MM.1S (cell line): Measurements from ENCODE around the gene EHBP1.

Source experiments
- DNase-seq: peaks from one replicate; pipeline ENCODE4 v3.0.0-alpha.2; 2015
- H2AFZ ChIP-seq: fragments of 300-600 bp; sonication (generic); 2 replicates; pipeline ENCODE4 v1.6.0; 2016; ENCODE audit warnings: antibody characterized with exemption, low read length
- H3F3A ChIP-seq: fragments of 300-600 bp; sonication (generic); 2 replicates; pipeline ENCODE4 v1.6.1; 2016; ENCODE audit warnings: mild to moderate bottlenecking, antibody characterized with exemption, low read length, moderate library complexity, mixed read lengths; ENCODE audit not compliant: insufficient read depth
- H3K27ac ChIP-seq: fragments of 300-600 bp; sonication (generic); 2 replicates; pipeline ENCODE4 v1.5.1; 2016; ENCODE audit warnings: mild to moderate bottlenecking, low read length
- H3K27me3 ChIP-seq: fragments of 300-600 bp; sonication (generic); replicated peaks from 2 replicates; pipeline ENCODE4 v1.6.0; 2016; ENCODE audit warnings: low read length; ENCODE audit not compliant: insufficient read depth
- H3K36me3 ChIP-seq: fragments of 300-600 bp; sonication (generic); replicated peaks from 2 replicates; pipeline ENCODE4 v1.6.1; 2016; ENCODE audit warnings: mild to moderate bottlenecking, low read length, mixed read lengths; ENCODE audit not compliant: insufficient read depth
- H3K4me1 ChIP-seq: fragments of 300-600 bp; sonication (generic); 2 replicates; pipeline ENCODE4 v1.6.1; 2016; ENCODE audit warnings: low read length, mixed read lengths
- H3K4me2 ChIP-seq: fragments of 300-600 bp; sonication (generic); 2 replicates; pipeline ENCODE4 v1.6.0; 2016; ENCODE audit warnings: low read depth, low read length
- H3K4me3 ChIP-seq: fragments of 300-600 bp; sonication (generic); 2 replicates; pipeline ENCODE4 v1.5.1; 2016; ENCODE audit warnings: low read length, mixed read lengths
- H3K79me2 ChIP-seq: fragments of 300-600 bp; sonication (generic); 2 replicates; pipeline ENCODE4 v1.6.1; 2016; ENCODE audit warnings: mixed run types, low read length, mixed read lengths
- H3K9ac ChIP-seq: fragments of 300-600 bp; sonication (generic); 2 replicates; pipeline ENCODE4 v1.6.1; 2016; ENCODE audit warnings: low read length, mixed read lengths
- H3K9me2 ChIP-seq: fragments of 300-600 bp; sonication (generic); replicated peaks from 2 replicates; pipeline ENCODE4 v1.6.1; 2016; ENCODE audit warnings: mild to moderate bottlenecking, low read length, mixed read lengths; ENCODE audit not compliant: insufficient read depth
- H3K9me3 ChIP-seq: fragments of 300-600 bp; sonication (generic); replicated peaks from 2 replicates; pipeline ENCODE4 v1.6.1; 2016; ENCODE audit warnings: mild to moderate bottlenecking, low read length, mixed read lengths; ENCODE audit not compliant: insufficient read depth
- H4K20me1 ChIP-seq: fragments of 300-600 bp; sonication (generic); 2 replicates; pipeline ENCODE4 v1.6.1; 2016; ENCODE audit warnings: mild to moderate bottlenecking, low read length, moderate library complexity, mixed read lengths; ENCODE audit not compliant: insufficient read depth
- EZH2 ChIP-seq: fragments of 300-600 bp; sonication (generic); optimal IDR thresholded peaks from 2 replicates; pipeline ENCODE3; 2017; ENCODE audit warnings: low read depth, mild to moderate bottlenecking, antibody characterized with exemption, low read length, mixed read lengths
- EZH2phosphoT487 ChIP-seq: fragments of 300-600 bp; sonication (generic); IDR thresholded peaks from 2 replicates; pipeline ENCODE4 v1.6.1; 2018; ENCODE audit warnings: antibody characterized with exemption, low read length
- TF ChIP-seq, protein P1 (sequence below): fragments of 300-600 bp; sonication (generic); IDR thresholded peaks from 2 replicates; pipeline ENCODE4 v1.5.1; 2016; ENCODE audit warnings: antibody characterized with exemption, low read length, mixed read lengths

The EHBP1 gene

DNA sequence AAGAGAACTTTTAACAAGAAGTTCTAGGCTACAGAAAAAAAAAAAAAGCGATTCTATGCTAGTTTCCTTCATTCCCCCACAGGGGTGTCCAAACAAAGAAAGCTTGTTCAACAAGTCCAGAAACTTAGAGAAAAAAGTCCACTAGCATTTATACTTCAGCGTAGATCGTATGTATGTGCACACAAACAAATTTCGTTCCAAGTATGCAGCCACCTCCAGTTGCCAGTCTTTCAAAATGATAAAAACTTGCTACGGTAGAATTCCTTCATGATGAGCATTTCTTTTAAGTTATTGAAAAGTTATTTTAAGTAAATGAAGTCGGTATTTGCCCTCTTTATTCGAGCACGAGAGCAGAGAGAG lies 341.4 kb downstream of the EHBP1 start:
- Histone ChIP-seq H3K27me3 (no peaks in the 10 kb centered on the region), H4K20me1 (no peaks in the 10 kb centered on the region), H3K36me3 (no peaks in the 10 kb centered on the region), H3K79me2 (no peaks in the 10 kb centered on the region), H3K9ac (no peak overlapping the region), H3K4me3 (no peak overlapping the region), H3K9me3 (no peaks in the 10 kb centered on the region), H3K27ac (no peak overlapping the region), H3K9me2 (no peaks in the 10 kb centered on the region), H3K4me1 (no peaks in the 10 kb centered on the region), H3K4me2 (no peak overlapping the region), H3F3A (peaks cover 7% of the 10 kb centered on the region; the same call in 1 of the 2 replicates), H2AFZ (no peak overlapping the region)
- DNase-seq: no peak
- TF ChIP-seq EZH2phosphoT487 (no peak), EZH2 (no peak)
- TF ChIP-seq, protein P1, sequence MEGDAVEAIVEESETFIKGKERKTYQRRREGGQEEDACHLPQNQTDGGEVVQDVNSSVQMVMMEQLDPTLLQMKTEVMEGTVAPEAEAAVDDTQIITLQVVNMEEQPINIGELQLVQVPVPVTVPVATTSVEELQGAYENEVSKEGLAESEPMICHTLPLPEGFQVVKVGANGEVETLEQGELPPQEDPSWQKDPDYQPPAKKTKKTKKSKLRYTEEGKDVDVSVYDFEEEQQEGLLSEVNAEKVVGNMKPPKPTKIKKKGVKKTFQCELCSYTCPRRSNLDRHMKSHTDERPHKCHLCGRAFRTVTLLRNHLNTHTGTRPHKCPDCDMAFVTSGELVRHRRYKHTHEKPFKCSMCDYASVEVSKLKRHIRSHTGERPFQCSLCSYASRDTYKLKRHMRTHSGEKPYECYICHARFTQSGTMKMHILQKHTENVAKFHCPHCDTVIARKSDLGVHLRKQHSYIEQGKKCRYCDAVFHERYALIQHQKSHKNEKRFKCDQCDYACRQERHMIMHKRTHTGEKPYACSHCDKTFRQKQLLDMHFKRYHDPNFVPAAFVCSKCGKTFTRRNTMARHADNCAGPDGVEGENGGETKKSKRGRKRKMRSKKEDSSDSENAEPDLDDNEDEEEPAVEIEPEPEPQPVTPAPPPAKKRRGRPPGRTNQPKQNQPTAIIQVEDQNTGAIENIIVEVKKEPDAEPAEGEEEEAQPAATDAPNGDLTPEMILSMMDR: no peak

DNA sequence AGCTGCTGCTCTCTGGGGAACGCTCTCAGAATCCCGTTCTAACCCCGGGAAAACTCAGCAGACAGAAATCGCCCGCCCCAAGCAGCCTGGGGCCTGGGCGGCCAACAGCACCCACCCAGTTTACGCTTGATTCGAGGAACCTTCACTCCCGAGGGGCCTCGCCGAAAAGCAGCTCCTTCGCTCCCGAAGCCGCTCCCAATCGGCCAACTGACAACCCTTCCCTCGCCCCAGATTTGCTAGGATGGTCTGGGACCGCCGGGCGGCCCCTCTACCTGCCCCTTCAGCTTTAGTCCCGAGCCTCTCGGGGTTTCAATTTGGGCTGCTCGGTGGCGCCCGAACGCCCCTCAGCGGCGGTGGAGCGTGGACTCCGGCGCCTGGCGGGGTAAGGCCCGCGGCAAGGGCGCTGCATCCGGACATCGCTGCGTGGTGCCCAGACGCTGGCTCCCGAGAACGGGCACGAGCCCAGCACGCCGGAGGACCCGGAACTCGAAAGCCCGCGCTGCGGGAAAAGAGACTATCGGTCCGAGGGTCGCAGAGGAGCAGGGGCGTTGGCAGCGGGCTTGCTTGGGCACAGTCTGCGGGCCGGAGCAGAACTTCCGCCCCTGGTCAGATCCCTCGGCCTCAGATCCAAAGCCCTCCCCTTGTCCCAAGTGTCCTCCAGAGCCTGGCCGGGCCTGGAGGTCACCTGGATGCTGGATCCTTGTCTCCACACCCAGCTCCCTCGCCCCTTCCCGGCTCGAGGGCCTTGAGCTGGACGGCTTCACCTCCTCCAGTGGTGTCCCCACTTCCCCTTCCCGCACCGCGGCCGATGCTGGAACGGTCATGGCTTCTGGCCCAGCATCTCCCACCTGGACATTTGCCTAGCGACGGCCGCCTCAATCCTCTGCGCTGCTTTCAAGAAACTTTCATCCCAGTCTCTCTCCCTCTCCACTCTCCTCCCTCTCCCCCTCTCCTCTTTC lies 342.1 kb downstream of the EHBP1 start:
- Histone ChIP-seq H3K4me1 (no peaks in the 10 kb centered on the region), H3K36me3 (no peaks in the 10 kb centered on the region), H3F3A (peaks cover 7% of the 10 kb centered on the region; the same call in 1 of the 2 replicates), H4K20me1 (no peaks in the 10 kb centered on the region), H3K27ac (no peak overlapping the region), H3K9me3 (no peaks in the 10 kb centered on the region), H3K9ac (no peak overlapping the region), H3K27me3 (no peaks in the 10 kb centered on the region), H3K79me2 (no peaks in the 10 kb centered on the region), H3K4me2 (no peak overlapping the region), H2AFZ (no peak overlapping the region), H3K9me2 (no peaks in the 10 kb centered on the region), H3K4me3 (no peak overlapping the region)
- no peak for TF ChIP-seq EZH2
- no peak for TF ChIP-seq EZH2phosphoT487
- TF ChIP-seq, protein P1: no peak
- no peak for DNase-seq

DNA sequence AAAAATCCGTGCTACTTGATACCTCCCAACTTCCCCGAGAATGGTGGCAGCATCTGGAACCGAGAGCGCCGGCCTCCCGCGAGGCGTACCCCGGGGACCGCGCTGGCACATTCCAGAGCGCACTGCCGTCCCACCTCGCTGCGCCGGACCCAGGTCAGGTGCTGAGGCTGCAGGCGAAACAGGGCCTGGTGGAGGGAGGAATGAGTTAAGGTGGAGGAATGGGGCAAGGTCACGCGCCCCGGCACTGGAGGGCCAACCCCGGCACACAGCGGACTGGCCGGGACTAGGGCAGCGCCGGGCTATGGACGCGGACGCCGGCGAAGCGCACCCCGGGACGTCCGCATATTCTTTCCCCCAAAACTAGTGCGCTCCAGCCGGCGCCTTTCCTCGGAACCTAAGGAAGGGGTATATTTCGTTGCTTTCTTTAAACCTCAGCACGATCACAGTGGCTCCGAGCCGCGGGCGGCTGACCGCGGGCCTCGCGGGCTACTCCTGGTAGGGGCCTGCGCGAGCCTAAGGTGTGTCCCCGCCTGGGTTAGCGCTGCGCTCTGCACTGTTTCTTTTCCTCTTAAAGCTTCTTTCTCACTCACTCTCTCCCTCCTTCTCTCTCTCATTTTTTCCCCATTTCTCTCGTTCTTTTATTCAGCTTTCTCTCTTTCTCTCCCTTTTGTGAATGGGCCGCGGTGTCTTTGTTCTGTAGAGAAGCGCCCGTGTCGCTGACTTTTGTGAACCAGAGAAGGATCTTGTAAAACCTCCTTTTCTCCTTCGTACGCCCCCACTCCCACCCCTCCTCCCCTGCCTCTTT lies 343.1 kb downstream of the EHBP1 start:
- Histone ChIP-seq H2AFZ (no peak overlapping the region), H3K36me3 (no peaks in the 10 kb centered on the region), H3F3A (peaks cover 7% of the 10 kb centered on the region; the same call in 1 of the 2 replicates), H3K9ac (no peak overlapping the region), H3K27me3 (no peaks in the 10 kb centered on the region), H3K9me2 (no peaks in the 10 kb centered on the region), H4K20me1 (no peaks in the 10 kb centered on the region), H3K4me1 (no peaks in the 10 kb centered on the region), H3K27ac (no peak overlapping the region), H3K79me2 (no peaks in the 10 kb centered on the region), H3K9me3 (no peaks in the 10 kb centered on the region), H3K4me3 (no peak overlapping the region), H3K4me2 (no peak overlapping the region; the same call in 1 of the 2 replicates)
- TF ChIP-seq, protein P1: no peak
- TF ChIP-seq EZH2phosphoT487 (no peak), EZH2 (no peak)
- no peak for DNase-seq
